Activated T-cell treated with anti-CD3 and anti-CD28 coated beads, Interleukin-2, amount 50 U/mL, for 4 hours (primary cell): ENCODE results near the gene SPATA3. TPM values are rescaled to one million over a fixed set of nuclear protein-coding genes. Genes with fewer than 3 reads are reported as not detected.

ENCODE experiments used
- ATAC-seq, 2 donors: fragments of 200-7000 bp; cut with Tn5 transposase; one replicate each; pipeline ENCODE4 v1.10.0; 2021
- DNase-seq: peaks from one replicate; pipeline ENCODE4 v3.0.0-alpha.2; 2020
- H3K27me3 Mint-ChIP-seq: one replicate; pipeline ENCODE4 v1.8.0; 2021; ENCODE audit warnings: low read depth, mixed read lengths
- H3K36me3 Mint-ChIP-seq: one replicate; pipeline ENCODE4 v1.8.0; 2022; ENCODE audit warnings: mixed read lengths; ENCODE audit not compliant: insufficient read depth
- H3K4me1 Mint-ChIP-seq: one replicate; pipeline ENCODE4 v1.8.0; 2021; ENCODE audit warnings: low read depth, mixed read lengths
- H3K4me3 Mint-ChIP-seq: one replicate; pipeline ENCODE4 v1.8.0; 2021; ENCODE audit warnings: mild to moderate bottlenecking, moderate library complexity, mixed read lengths
- H3K9me3 Mint-ChIP-seq: one replicate; pipeline ENCODE4 v1.8.0; 2021; ENCODE audit warnings: mixed read lengths
- total RNA-seq, 3 donors: library from RNA; stranded (reverse); gene quantifications; one replicate each; pipeline ENCODE4 v1.2.1, GENCODE V29; 2021

Gene SPATA3
- total RNA-seq, result not detected

GRCh38 chr2:230995821-230996220, at the start of gene SPATA3:
TSS of gene SPATA3 (plus strand) at chr2:230996121. CDS start at chr2:230996234, 113 bp downstream.
- no peak for ATAC-seq
- DNase-seq, result no peak
- Mint-ChIP-seq H3K36me3 (no peaks in the 10 kb centered on the region), H3K9me3 (peaks cover 6% of the 10 kb centered on the region), H3K27me3 (peaks cover 77% of the 10 kb centered on the region), H3K4me1 (no peaks in the 10 kb centered on the region), H3K4me3 (no peak within 1 kb of the TSS)

- H3K27me3 Mint-ChIP-seq, result peaks cover 8% of the 10 kb centered on the region
- DNase-seq, result no peak
- no peak for ATAC-seq
- no peaks in the 10 kb centered on the region for H3K36me3 Mint-ChIP-seq
- no peaks in the 10 kb centered on the region for H3K9me3 Mint-ChIP-seq
- H3K4me1 Mint-ChIP-seq, result peaks cover 25% of the 10 kb centered on the region
- H3K4me3 Mint-ChIP-seq, result no peak overlapping the region
Measured at GRCh38 chr2:230946429-230947234, 49.3 kb upstream of the SPATA3 start.

GRCh38 chr2:230947235-230947576, 48.7 kb upstream of the SPATA3 start:
- Mint-ChIP-seq H3K9me3 (no peaks in the 10 kb centered on the region), H3K4me1 (peaks cover 25% of the 10 kb centered on the region), H3K27me3 (peaks cover 5% of the 10 kb centered on the region), H3K4me3 (no peak overlapping the region), H3K36me3 (no peaks in the 10 kb centered on the region)
- no peak for ATAC-seq
- DNase-seq, result no peak

- Mint-ChIP-seq H3K36me3 (no peaks in the 10 kb centered on the region), H3K4me3 (no peak overlapping the region), H3K4me1 (peaks cover 23% of the 10 kb centered on the region), H3K9me3 (no peaks in the 10 kb centered on the region), H3K27me3 (peaks cover 5% of the 10 kb centered on the region)
- ATAC-seq (no peak), DNase-seq (no peak)
Measured at GRCh38 chr2:230947908-230948365, 48.0 kb upstream of the SPATA3 start.

GRCh38 chr2:230949966-230950873, 45.7 kb upstream of the SPATA3 start:
- DNase-seq (no peak), ATAC-seq (peak; percentile 70 to 73)
- no peaks in the 10 kb centered on the region for H3K9me3 Mint-ChIP-seq
- peaks cover 6% of the 10 kb centered on the region for H3K27me3 Mint-ChIP-seq
- H3K4me1 Mint-ChIP-seq, result peaks cover 9% of the 10 kb centered on the region
- no peaks in the 10 kb centered on the region for H3K36me3 Mint-ChIP-seq
- H3K4me3 Mint-ChIP-seq, result no peak overlapping the region

GRCh38 chr2:230950874-230951339, 45.0 kb upstream of the SPATA3 start:
- no peak for DNase-seq
- no peaks in the 10 kb centered on the region for H3K36me3 Mint-ChIP-seq
- no peaks in the 10 kb centered on the region for H3K9me3 Mint-ChIP-seq
- no peak for ATAC-seq
- H3K4me1 Mint-ChIP-seq, result peaks cover 13% of the 10 kb centered on the region
- no peak overlapping the region for H3K4me3 Mint-ChIP-seq
- peaks cover 9% of the 10 kb centered on the region for H3K27me3 Mint-ChIP-seq

- peaks cover 9% of the 10 kb centered on the region for H3K27me3 Mint-ChIP-seq
- no peak for DNase-seq
- no peaks in the 10 kb centered on the region for H3K9me3 Mint-ChIP-seq
- ATAC-seq, result no peak
- no peaks in the 10 kb centered on the region for H3K36me3 Mint-ChIP-seq
- no peak overlapping the region for H3K4me3 Mint-ChIP-seq
- H3K4me1 Mint-ChIP-seq, result peaks cover 13% of the 10 kb centered on the region
Measured at GRCh38 chr2:230951396-230951795, 44.5 kb upstream of the SPATA3 start.

- no peak for ATAC-seq
- no peaks in the 10 kb centered on the region for H3K36me3 Mint-ChIP-seq
- H3K27me3 Mint-ChIP-seq, result peaks cover 15% of the 10 kb centered on the region
- no peak overlapping the region for H3K4me3 Mint-ChIP-seq
- H3K9me3 Mint-ChIP-seq, result no peaks in the 10 kb centered on the region
- DNase-seq, result no peak
- peaks cover 20% of the 10 kb centered on the region for H3K4me1 Mint-ChIP-seq
Measured at GRCh38 chr2:230952226-230952956, 43.5 kb upstream of the SPATA3 start.

GRCh38 chr2:230953845-230954244, 42.1 kb upstream of the SPATA3 start:
- DNase-seq (no peak), ATAC-seq (no peak)
- Mint-ChIP-seq H3K36me3 (no peaks in the 10 kb centered on the region), H3K4me3 (no peak overlapping the region), H3K4me1 (peaks cover 31% of the 10 kb centered on the region), H3K9me3 (no peaks in the 10 kb centered on the region), H3K27me3 (peaks cover 25% of the 10 kb centered on the region)

GRCh38 chr2:230954746-230955145, 41.2 kb upstream of the SPATA3 start:
- DNase-seq, result no peak
- H3K4me3 Mint-ChIP-seq, result no peak overlapping the region
- H3K36me3 Mint-ChIP-seq, result no peaks in the 10 kb centered on the region
- no peak for ATAC-seq
- no peaks in the 10 kb centered on the region for H3K9me3 Mint-ChIP-seq
- peaks cover 31% of the 10 kb centered on the region for H3K4me1 Mint-ChIP-seq
- peaks cover 32% of the 10 kb centered on the region for H3K27me3 Mint-ChIP-seq

- DNase-seq (no peak), ATAC-seq (no peak)
- H3K36me3 Mint-ChIP-seq, result no peaks in the 10 kb centered on the region
- H3K4me3 Mint-ChIP-seq, result no peak overlapping the region
- H3K27me3 Mint-ChIP-seq, result peaks cover 36% of the 10 kb centered on the region
- no peaks in the 10 kb centered on the region for H3K9me3 Mint-ChIP-seq
- H3K4me1 Mint-ChIP-seq, result peaks cover 30% of the 10 kb centered on the region
Measured at GRCh38 chr2:230955163-230955737, 40.7 kb upstream of the SPATA3 start.

GRCh38 chr2:230956827-230957755, 38.8 kb upstream of the SPATA3 start:
- Mint-ChIP-seq H3K36me3 (no peaks in the 10 kb centered on the region), H3K4me1 (peaks cover 25% of the 10 kb centered on the region)

More at GRCh38 chr2:230956827-230957755, 38.8 kb upstream of the SPATA3 start:
- DNase-seq (no peak), ATAC-seq (peak; percentile 91 to 94)
- Mint-ChIP-seq H3K9me3 (no peaks in the 10 kb centered on the region), H3K27me3 (peaks cover 37% of the 10 kb centered on the region), H3K4me3 (peak overlapping the region; percentile 87)
